K562 (cell line): Measurements from ENCODE around the gene REEP6. TPM values are rescaled to one million over a fixed set of nuclear protein-coding genes. Genes with fewer than 3 reads are reported as not detected.
A peak's percentile ranks its signal among the peaks of the same experiment; 100 is the strongest.

ENCODE experiments used
- ARID1B ChIP-seq: fragments of 450-650 bp; IDR thresholded peaks from 2 replicates; pipeline ENCODE4 v1.6.1; 2016; ENCODE audit warnings: antibody characterized with exemption, mild to moderate bottlenecking, inconsistent platforms
- BMI1 ChIP-seq: fragments of 150-350 bp; IDR thresholded peaks from 2 replicates; pipeline ENCODE4 v1.6.1; 2014; ENCODE audit warnings: low read length
- EP400 ChIP-seq: fragments of 450-650 bp; IDR thresholded peaks from 2 replicates; pipeline ENCODE4 v1.6.1; 2017; ENCODE audit warnings: antibody characterized with exemption, mild to moderate bottlenecking, moderate library complexity
- FOXM1 ChIP-seq, 2 experiments: fragments of 450-650 bp in 1 of 2; sonication (generic) in 1 of 2; formaldehyde crosslinking in 1 of 2; IDR thresholded peaks; 2 replicates each; pipeline versions ENCODE4 v1.6.1 to v1.9.0; 2017 to 2022; ENCODE audit warnings: low read depth in 2 of 2, mild to moderate bottlenecking in 2 of 2, missing genetic modification reagents in 1 of 2, moderate library complexity in 1 of 2
- FUS ChIP-seq: fragments of 200-400 bp; formaldehyde crosslinking; optimal IDR thresholded peaks from 2 replicates; pipeline ENCODE3; 2017; ENCODE audit warnings: low read depth, low read length
- HDAC6 ChIP-seq: IDR thresholded peaks from 2 replicates; pipeline ENCODE4 v1.6.1; 2012; ENCODE audit warnings: low read depth, mild to moderate bottlenecking, control low read depth, inconsistent platforms, low read length, moderate library complexity
- L3MBTL2 ChIP-seq: fragments of 450-650 bp; IDR thresholded peaks from 2 replicates; pipeline ENCODE4 v1.6.1; 2016; ENCODE audit warnings: mild to moderate bottlenecking, moderate library complexity
- MEF2A ChIP-seq: IDR thresholded peaks from 2 replicates; pipeline ENCODE4 v1.6.1; 2011; ENCODE audit warnings: low read depth, mild to moderate bottlenecking, low read length, moderate library complexity; ENCODE audit not compliant: control insufficient read depth
- MIER1 ChIP-seq: fragments of 450-650 bp; IDR thresholded peaks from 2 replicates; pipeline ENCODE4 v1.6.1; 2016; ENCODE audit warnings: antibody characterized with exemption, mild to moderate bottlenecking, low read depth
- MYBL2 ChIP-seq, 2 experiments: fragments of 450-650 bp in 1 of 2; sonication (generic) in 1 of 2; formaldehyde crosslinking in 1 of 2; IDR thresholded peaks; 2 replicates each; pipeline versions ENCODE4 v1.6.1 to v1.8.1; 2017 to 2022; ENCODE audit warnings: borderline replicate concordance in 1 of 2, inconsistent platforms in 1 of 2, low read depth in 1 of 2, mild to moderate bottlenecking in 1 of 2, missing genetic modification reagents in 1 of 2, moderate library complexity in 1 of 2
- NBN ChIP-seq: fragments of 450-650 bp; IDR thresholded peaks from 2 replicates; pipeline ENCODE4 v1.6.1; 2016; ENCODE audit warnings: low read depth, mild to moderate bottlenecking
- PKNOX1 ChIP-seq: fragments of 450-650 bp; IDR thresholded peaks from 2 replicates; pipeline ENCODE4 v1.6.1; 2016
- RBM25 ChIP-seq: fragments of 200-400 bp; formaldehyde crosslinking; IDR thresholded peaks from 2 replicates; pipeline ENCODE4 v1.6.1; 2018; ENCODE audit warnings: low read length, low read depth, moderate library complexity; ENCODE audit not compliant: severe bottlenecking
- SIX5 ChIP-seq, 2 experiments: IDR thresholded peaks; 2 replicates each; pipeline ENCODE4 v1.6.1; 2011; ENCODE audit warnings: low read length in 2 of 2, borderline replicate concordance in 1 of 2, low read depth in 1 of 2, mild to moderate bottlenecking in 1 of 2, moderate library complexity in 1 of 2; ENCODE audit not compliant: insufficient read depth in 1 of 2
- SRSF1 ChIP-seq: fragments of 200-400 bp; formaldehyde crosslinking; IDR thresholded peaks from 2 replicates; pipeline ENCODE4 v1.6.1; 2017; ENCODE audit warnings: mild to moderate bottlenecking, low read depth, low read length, moderate library complexity
- STAT5B ChIP-seq: fragments of 250-450 bp; sonication (Bioruptor Pico); IDR thresholded peaks from 2 replicates; pipeline ENCODE4 v1.8.0; 2021; ENCODE audit warnings: mild to moderate bottlenecking, inconsistent platforms
- STAT6 ChIP-seq: sonication (generic); formaldehyde crosslinking; IDR thresholded peaks from 2 replicates; pipeline ENCODE4 v1.8.1; 2023; ENCODE audit warnings: mild to moderate bottlenecking, missing genetic modification reagents
- TBP ChIP-seq: optimal IDR thresholded peaks from 2 replicates; pipeline ENCODE3; 2011; ENCODE audit warnings: low read depth, low read length, improper control_type of control experiment
- TCF3 ChIP-seq: sonication (generic); formaldehyde crosslinking; IDR thresholded peaks from 2 replicates; pipeline ENCODE4 v1.4.0; 2020; ENCODE audit warnings: mild to moderate bottlenecking, missing genetic modification reagents
- TFAM ChIP-seq: fragments of 250-450 bp; sonication (Bioruptor Pico); conservative IDR thresholded peaks from 2 replicates; pipeline ENCODE4 v1.5.0; 2021; ENCODE audit warnings: mild to moderate bottlenecking, moderate library complexity
- USF2 ChIP-seq: sonication (generic); formaldehyde crosslinking; IDR thresholded peaks from 2 replicates; pipeline ENCODE4 v1.5.0; 2020; ENCODE audit warnings: missing genetic modification reagents
- ZNF143 ChIP-seq: sonication (generic); formaldehyde crosslinking; IDR thresholded peaks from 2 replicates; pipeline ENCODE4 v1.9.0; 2022; ENCODE audit warnings: mild to moderate bottlenecking, missing genetic modification reagents
- ZNF311 ChIP-seq: fragments of 250-450 bp; sonication (Bioruptor Pico); IDR thresholded peaks from 2 replicates; pipeline ENCODE4 v1.4.0; 2020; ENCODE audit warnings: mild to moderate bottlenecking, moderate library complexity
- ZNF561 ChIP-seq: fragments of 450-650 bp; formaldehyde crosslinking; conservative IDR thresholded peaks from 2 replicates; pipeline ENCODE4 v1.4.0; 2020; ENCODE audit warnings: mild to moderate bottlenecking, moderate library complexity
- ZNF778 ChIP-seq: fragments of 450-650 bp; formaldehyde crosslinking; IDR thresholded peaks from 2 replicates; pipeline ENCODE4 v1.4.0; 2020; ENCODE audit warnings: mild to moderate bottlenecking, moderate library complexity
- polyA plus RNA-seq, 8 experiments: library from polyadenylated mRNA; depleted of rRNA in 4 of 8; stranded (reverse) in 5 of 8; unstranded in 3 of 8; fragments of >200 nt; fragmentation: Nextera tagmentation in 2 of 8; fragmentation: Illumina TruSeq in 1 of 8; extraction: Ambion mirVana in 2 of 8; extraction: Trizol in 1 of 8; gene quantifications; 2 replicates each; pipeline versions ENCODE4 v1.2.1 to v1.2.3, GENCODE V29; 2011 to 2014; ENCODE audit warnings: inconsistent platforms in 1 of 8, missing spikeins in 1 of 8
- total RNA-seq, 7 experiments: library from RNA; depleted of rRNA in 6 of 7; stranded (reverse); fragments of >200 nt in 6 of 7; fragmentation: Illumina TruSeq in 2 of 7; extraction: Trizol in 2 of 7; gene quantifications; 2 replicates each; pipeline versions ENCODE4 v1.2.1 to v1.2.3, GENCODE V29; 2011 to 2021; ENCODE audit warnings: low replicate concordance in 1 of 7

The REEP6 gene
- total and polyA plus RNA-seq, 9 of the 15 experiments (the other 6 are each of a cell fraction or from before 2014, with no cell fraction given) = 1.2 to 64.2 (median 12.7) TPM

- TF ChIP-seq FUS = no peak
- no peak for TF ChIP-seq FOXM1 (IDR thresholded peaks at IDR 0.05; ENCODE audit: low read depth)
- TF ChIP-seq FOXM1 (CRISPR knock-in tag; IDR thresholded peaks at IDR 0.05; ENCODE audit: low read depth) = no peak
- TF ChIP-seq TFAM (CRISPR knock-in tag) = no peak
- no peak for TF ChIP-seq TBP
- TF ChIP-seq BMI1 = no peak
- TF ChIP-seq NBN = peak; percentile 63; the same call in 1 of the 2 replicates
- no peak for TF ChIP-seq STAT6 (CRISPR knock-in tag)
- TF ChIP-seq HDAC6 = no peak
- no peak for TF ChIP-seq SIX5 (IDR thresholded peaks at IDR 0.05; ENCODE audit: borderline replicate concordance in 1 of 2, insufficient read depth in 1 of 2, low read depth in 1 of 2, low read length in 2 of 2)
- no peak for TF ChIP-seq ZNF143
- TF ChIP-seq ZNF561 (CRISPR knock-in tag) = no peak
- no peak for TF ChIP-seq USF2 (CRISPR knock-in tag)
- no peak for TF ChIP-seq TCF3 (CRISPR knock-in tag)
- TF ChIP-seq EP400 = no peak
- TF ChIP-seq STAT5B = no peak
- TF ChIP-seq SRSF1 = no peak
- TF ChIP-seq ARID1B = peak; percentile 42
- TF ChIP-seq L3MBTL2 = peak; percentile 31; the same call in 1 of the 2 replicates
- no peak for TF ChIP-seq PKNOX1
- no peak for TF ChIP-seq ZNF311
- no peak for TF ChIP-seq MEF2A
- 0 out of 2 replicates have a peak, but pooled peaks have one; percentile 55 for TF ChIP-seq MIER1
- peak; percentile 88 for TF ChIP-seq RBM25
- no peak for TF ChIP-seq ZNF778 (CRISPR knock-in tag)
- no peak for TF ChIP-seq MYBL2 (IDR thresholded peaks at IDR 0.05; ENCODE audit: low read depth)
- TF ChIP-seq MYBL2 (CRISPR knock-in tag; IDR thresholded peaks at IDR 0.05; ENCODE audit: borderline replicate concordance) = no peak
Measured at GRCh38 chr19:1512671-1513498, 21.9 kb downstream of the REEP6 start, which contains the start of gene ADAMTSL5 (continued).
